ENCODE data around the gene UBASH3B. TPM values are rescaled to one million over a fixed set of nuclear protein-coding genes. Genes with fewer than 3 reads are reported as not detected.
A peak's percentile ranks its signal among the peaks of the same experiment; 100 is the strongest.

UBASH3B gene
- total RNA-seq, 1 donor from 2014 or later: 2.0 TPM

GRCh38 chr11:122813894-122814270 is 158.4 kb downstream of the UBASH3B start:
- Histone ChIP-seq H3K27ac (no peak overlapping the region), H3K9me3 (ENCODE audit: low read depth) (no peaks in the 10 kb centered on the region), H3K9ac (no peak overlapping the region), H3K27me3 (no peaks in the 10 kb centered on the region), H3K4me1 (peaks cover 26% of the 10 kb centered on the region), H3K4me3 (peak overlapping the region; percentile 31), H3K79me2 (ENCODE audit: low read depth) (no peaks in the 10 kb centered on the region), H3K36me3 (no peaks in the 10 kb centered on the region), H4K20me1 (ENCODE audit: low read depth) (no peaks in the 10 kb centered on the region), H2AFZ (replicated peaks) (no peak overlapping the region), H3F3A (ENCODE audit: low read depth) (peaks cover 20% of the 10 kb centered on the region), H3K4me2 (peak overlapping the region; percentile 73)
- Mint-ChIP-seq H3K4me3 (no peak overlapping the region), H3K27ac (no peak overlapping the region), H3K36me3 (no peaks in the 10 kb centered on the region), H3K9me3 (peaks cover 7% of the 10 kb centered on the region), H3K27me3 (ENCODE audit: insufficient read depth, low read depth) (no peaks in the 10 kb centered on the region), H3K4me1 (peaks cover 20% of the 10 kb centered on the region)
- no peak for TF ChIP-seq EZH2 (IDR thresholded peaks at IDR 0.05)
- no peak for TF ChIP-seq EZH2phosphoT487 (IDR thresholded peaks at IDR 0.05)
- TF ChIP-seq CTCF (IDR thresholded peaks at IDR 0.05): no peak
- no peak for DNase-seq (ENCODE audit: low spot score)

GRCh38 chr11:122814401-122814800 is 158.9 kb downstream of the UBASH3B start:
- Histone ChIP-seq H3F3A (ENCODE audit: low read depth) (peaks cover 20% of the 10 kb centered on the region), H4K20me1 (ENCODE audit: low read depth) (no peaks in the 10 kb centered on the region), H3K36me3 (no peaks in the 10 kb centered on the region), H3K9me3 (ENCODE audit: low read depth) (peaks cover 2% of the 10 kb centered on the region), H3K79me2 (ENCODE audit: low read depth) (no peaks in the 10 kb centered on the region), H3K27me3 (no peaks in the 10 kb centered on the region), H3K9ac (no peak overlapping the region), H3K4me1 (peaks cover 26% of the 10 kb centered on the region), H2AFZ (replicated peaks) (no peak overlapping the region), H3K27ac (no peak overlapping the region), H3K4me2 (peak overlapping the region; percentile 73), H3K4me3 (no peak overlapping the region)
- no peak overlapping the region for H3K4me3 Mint-ChIP-seq
- no peak for TF ChIP-seq EZH2 (IDR thresholded peaks at IDR 0.05)
- peak; percentile 42 for TF ChIP-seq CTCF (IDR thresholded peaks at IDR 0.05)
- H3K27me3 Mint-ChIP-seq (ENCODE audit: insufficient read depth, low read depth): no peaks in the 10 kb centered on the region
- H3K36me3 Mint-ChIP-seq: peaks cover 2% of the 10 kb centered on the region
- peaks cover 20% of the 10 kb centered on the region for H3K4me1 Mint-ChIP-seq
- H3K9me3 Mint-ChIP-seq: peaks cover 11% of the 10 kb centered on the region
- DNase-seq (ENCODE audit: low spot score): no peak
- H3K27ac Mint-ChIP-seq: no peak overlapping the region

GRCh38 chr11:122815900-122816299 is 160.4 kb downstream of the UBASH3B start:
- no peak for DNase-seq (ENCODE audit: low spot score)
- H3K9me3 Mint-ChIP-seq: peaks cover 22% of the 10 kb centered on the region

More at GRCh38 chr11:122815900-122816299, 160.4 kb downstream of the UBASH3B start:
- Histone ChIP-seq H3K4me1 (peaks cover 26% of the 10 kb centered on the region), H3K9ac (no peak overlapping the region), H2AFZ (replicated peaks) (no peak overlapping the region), H3K27me3 (no peaks in the 10 kb centered on the region), H3K27ac (no peak overlapping the region), H3K79me2 (ENCODE audit: low read depth) (no peaks in the 10 kb centered on the region), H3F3A (ENCODE audit: low read depth) (peaks cover 20% of the 10 kb centered on the region), H3K9me3 (ENCODE audit: low read depth) (peaks cover 17% of the 10 kb centered on the region), H3K4me3 (no peak overlapping the region), H4K20me1 (ENCODE audit: low read depth) (no peaks in the 10 kb centered on the region), H3K4me2 (no peak overlapping the region), H3K36me3 (no peaks in the 10 kb centered on the region)
- H3K27ac Mint-ChIP-seq: no peak overlapping the region
- TF ChIP-seq CTCF (IDR thresholded peaks at IDR 0.05): no peak
- no peak for TF ChIP-seq EZH2 (IDR thresholded peaks at IDR 0.05)
- TF ChIP-seq EZH2phosphoT487 (IDR thresholded peaks at IDR 0.05): no peak
- H3K4me1 Mint-ChIP-seq: peaks cover 20% of the 10 kb centered on the region
- no peak overlapping the region for H3K4me3 Mint-ChIP-seq
- peaks cover 3% of the 10 kb centered on the region for H3K36me3 Mint-ChIP-seq
- no peaks in the 10 kb centered on the region for H3K27me3 Mint-ChIP-seq (ENCODE audit: insufficient read depth, low read depth)

Measured in neural progenitor cell (in vitro differentiated cells).